ENCODE results near the gene TSC22D2. TPM values are rescaled to one million over a fixed set of nuclear protein-coding genes. Genes with fewer than 3 reads are reported as not detected.

The TSC22D2 gene
- total RNA-seq, 2 donors from 2014 or later = 16.7 to 31.7 TPM

DNA sequence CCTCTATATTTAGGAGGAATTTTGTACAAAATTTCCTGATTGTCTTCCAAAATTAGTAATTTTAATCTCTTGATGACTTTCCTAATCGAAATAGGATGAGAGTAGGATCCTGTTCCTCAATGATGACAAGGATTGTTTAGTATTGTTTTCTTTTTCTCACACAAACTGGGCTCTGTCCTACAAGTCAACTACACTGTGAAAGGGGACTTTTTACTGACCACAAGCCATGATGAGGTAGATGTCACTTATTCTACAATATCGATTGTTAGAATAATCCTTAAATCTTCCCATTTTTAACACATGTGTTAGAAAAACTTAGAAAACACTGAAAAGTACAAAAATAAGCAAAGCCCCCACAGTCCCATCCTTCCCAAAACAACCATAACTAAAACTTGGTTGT is 35.8 kb upstream of the TSC22D2 start:
- no peaks in the 10 kb centered on the region for H3K36me3 ChIP-seq
- no peaks in the 10 kb centered on the region for H3K4me1 ChIP-seq
- H3K4me3 ChIP-seq = no peak overlapping the region
- DNase-seq = no peak
- H3K27ac ChIP-seq = peak overlapping the region; percentile 61
- H3K9me3 ChIP-seq = no peaks in the 10 kb centered on the region
- TF ChIP-seq, protein P1, sequence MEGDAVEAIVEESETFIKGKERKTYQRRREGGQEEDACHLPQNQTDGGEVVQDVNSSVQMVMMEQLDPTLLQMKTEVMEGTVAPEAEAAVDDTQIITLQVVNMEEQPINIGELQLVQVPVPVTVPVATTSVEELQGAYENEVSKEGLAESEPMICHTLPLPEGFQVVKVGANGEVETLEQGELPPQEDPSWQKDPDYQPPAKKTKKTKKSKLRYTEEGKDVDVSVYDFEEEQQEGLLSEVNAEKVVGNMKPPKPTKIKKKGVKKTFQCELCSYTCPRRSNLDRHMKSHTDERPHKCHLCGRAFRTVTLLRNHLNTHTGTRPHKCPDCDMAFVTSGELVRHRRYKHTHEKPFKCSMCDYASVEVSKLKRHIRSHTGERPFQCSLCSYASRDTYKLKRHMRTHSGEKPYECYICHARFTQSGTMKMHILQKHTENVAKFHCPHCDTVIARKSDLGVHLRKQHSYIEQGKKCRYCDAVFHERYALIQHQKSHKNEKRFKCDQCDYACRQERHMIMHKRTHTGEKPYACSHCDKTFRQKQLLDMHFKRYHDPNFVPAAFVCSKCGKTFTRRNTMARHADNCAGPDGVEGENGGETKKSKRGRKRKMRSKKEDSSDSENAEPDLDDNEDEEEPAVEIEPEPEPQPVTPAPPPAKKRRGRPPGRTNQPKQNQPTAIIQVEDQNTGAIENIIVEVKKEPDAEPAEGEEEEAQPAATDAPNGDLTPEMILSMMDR (IDR thresholded peaks at IDR 0.05) = no peak
- H3K27me3 ChIP-seq = no peaks in the 10 kb centered on the region
- intact Hi-C loops (cut with DNase I) = no loop called here
- H3K9ac ChIP-seq (ENCODE audit: low read depth in 2 of 2, low read length in 2 of 2) = no peak overlapping the region

- TF ChIP-seq, protein P1 (IDR thresholded peaks at IDR 0.05) = peak; percentile 19
- intact Hi-C loops (cut with DNase I) = no loop called here
- H3K4me3 ChIP-seq = no peak overlapping the region
- H3K9ac ChIP-seq (ENCODE audit: low read depth in 2 of 2, low read length in 2 of 2) = no peak overlapping the region
- no peak overlapping the region for H3K27ac ChIP-seq
- no peaks in the 10 kb centered on the region for H3K36me3 ChIP-seq
- H3K9me3 ChIP-seq = no peaks in the 10 kb centered on the region
- H3K27me3 ChIP-seq = no peaks in the 10 kb centered on the region
- no peaks in the 10 kb centered on the region for H3K4me1 ChIP-seq
- DNase-seq = no peak
Measured at GRCh38 chr3:150372722-150373121, 35.4 kb upstream of the TSC22D2 start.

DNA sequence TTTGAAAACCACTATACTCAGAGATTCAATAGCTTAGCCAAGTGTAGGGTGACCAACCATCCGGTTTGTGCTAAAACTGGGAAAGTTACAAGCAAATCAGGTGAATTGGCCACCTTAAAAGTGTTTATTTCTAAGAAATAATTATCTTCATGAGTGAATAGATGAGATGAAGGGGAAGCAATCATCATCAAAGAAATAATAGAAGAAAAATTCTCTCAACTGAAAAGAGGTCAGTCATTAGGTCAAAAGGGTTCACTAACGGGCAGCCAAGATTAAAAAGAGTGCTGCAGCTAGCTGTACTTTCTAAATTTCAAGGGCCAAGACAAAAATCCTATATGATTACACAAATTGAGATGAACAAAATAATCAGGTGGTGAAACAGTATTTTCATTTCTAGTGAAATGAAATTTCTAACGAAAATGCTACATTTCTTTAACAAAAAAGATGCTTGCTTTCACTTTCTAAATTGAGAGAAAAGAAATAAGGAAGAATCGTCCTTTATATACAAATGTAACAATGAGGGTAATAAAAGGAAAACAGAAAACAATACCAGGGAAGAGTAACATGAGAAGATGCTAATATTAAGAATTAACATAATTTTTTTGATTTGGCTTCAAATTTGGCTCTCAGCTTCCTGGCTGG is 34.7 kb upstream of the TSC22D2 start:
- no peaks in the 10 kb centered on the region for H3K27me3 ChIP-seq
- intact Hi-C loops (cut with DNase I) = no loop called here
- no peaks in the 10 kb centered on the region for H3K4me1 ChIP-seq
- no peaks in the 10 kb centered on the region for H3K9me3 ChIP-seq
- DNase-seq = no peak
- no peak overlapping the region for H3K27ac ChIP-seq
- no peak overlapping the region for H3K4me3 ChIP-seq
- TF ChIP-seq, protein P1 (IDR thresholded peaks at IDR 0.05) = no peak
- H3K36me3 ChIP-seq = no peaks in the 10 kb centered on the region
- no peak overlapping the region for H3K9ac ChIP-seq (ENCODE audit: low read depth in 2 of 2, low read length in 2 of 2)

GRCh38 chr3:150374975-150375374 is 33.1 kb upstream of the TSC22D2 start:
- Histone ChIP-seq H3K9ac (ENCODE audit: low read depth in 2 of 2, low read length in 2 of 2) (no peak overlapping the region), H3K36me3 (no peaks in the 10 kb centered on the region), H3K4me3 (no peak overlapping the region), H3K27ac (no peak overlapping the region), H3K9me3 (no peaks in the 10 kb centered on the region), H3K27me3 (no peaks in the 10 kb centered on the region), H3K4me1 (no peaks in the 10 kb centered on the region)
- TF ChIP-seq, protein P1 (IDR thresholded peaks at IDR 0.05) = no peak
- no peak for DNase-seq
- intact Hi-C loops (cut with DNase I) = no loop called here

- Histone ChIP-seq H3K36me3 (no peaks in the 10 kb centered on the region), H3K4me3 (no peak overlapping the region)
Measured at GRCh38 chr3:150376001-150376848, 31.9 kb upstream of the TSC22D2 start.

More at GRCh38 chr3:150376001-150376848, 31.9 kb upstream of the TSC22D2 start:
- Histone ChIP-seq H3K27ac (no peak overlapping the region), H3K9me3 (no peaks in the 10 kb centered on the region), H3K27me3 (no peaks in the 10 kb centered on the region), H3K9ac (ENCODE audit: low read depth in 2 of 2, low read length in 2 of 2) (no peak overlapping the region), H3K4me1 (no peaks in the 10 kb centered on the region)
- DNase-seq = no peak
- intact Hi-C loops (cut with DNase I) = no loop called here
- TF ChIP-seq, protein P1 (IDR thresholded peaks at IDR 0.05) = no peak
